NCI-H82 treated with DMSO at 0.1 percent for 48 hours (cell line): ENCODE results near the gene TRIM62.
"Not testable (repeated sequence)": the region's sequence is repeated elsewhere in the genome, so short reads cannot be mapped to it uniquely, and the experiment has no call there.

Experiments used
- DNase-seq: peaks from one replicate; lab custom pipeline; 2025; ENCODE audit not compliant: unreplicated experiment; lab: John Stamatoyannopoulos, UW

The TRIM62 gene

GRCh38 chr1:33140153-33141149, 41.4 kb downstream of the TRIM62 start:
- DNase-seq = peak; percentile 49

- DNase-seq = peak; percentile 44
Observed at GRCh38 chr1:33137800-33138199, 44.0 kb downstream of the TRIM62 start.

GRCh38 chr1:33136041-33136440, 45.8 kb downstream of the TRIM62 start:
- DNase-seq = not testable (repeated sequence)

GRCh38 chr1:33133478-33134105, 48.3 kb downstream of the TRIM62 start:
- no peak for DNase-seq

GRCh38 chr1:33132549-33132948, 49.3 kb downstream of the TRIM62 start:
- no peak for DNase-seq

- DNase-seq = no peak
Observed at GRCh38 chr1:33131191-33131590, 50.7 kb downstream of the TRIM62 start.

- DNase-seq = peak; percentile 6
Observed at GRCh38 chr1:33130297-33130696, 51.5 kb downstream of the TRIM62 start.

- DNase-seq = no peak
Observed at GRCh38 chr1:33128781-33129180, 53.1 kb downstream of the TRIM62 start.

- peak; percentile 97 for DNase-seq
Observed at GRCh38 chr1:33127001-33127823, 54.6 kb downstream of the TRIM62 start.

- DNase-seq = no peak
Observed at GRCh38 chr1:33126411-33127000, 55.3 kb downstream of the TRIM62 start.

GRCh38 chr1:33124647-33125046, 57.2 kb downstream of the TRIM62 start:
- not testable (repeated sequence) for DNase-seq

GRCh38 chr1:33123266-33123665, 58.6 kb downstream of the TRIM62 start:
- DNase-seq = no peak

- no peak for DNase-seq
Observed at GRCh38 chr1:33122483-33123178, 59.2 kb downstream of the TRIM62 start.

- no peak for DNase-seq
Observed at GRCh38 chr1:33121728-33122127, 60.1 kb downstream of the TRIM62 start.

GRCh38 chr1:33120436-33121231, 61.2 kb downstream of the TRIM62 start:
- no peak for DNase-seq

- DNase-seq = no peak
Observed at GRCh38 chr1:33119532-33120217, 62.2 kb downstream of the TRIM62 start.

GRCh38 chr1:33119050-33119449, 62.8 kb downstream of the TRIM62 start:
- DNase-seq = no peak

- DNase-seq = no peak
Observed at GRCh38 chr1:33118274-33118673, 63.6 kb downstream of the TRIM62 start.
